IPS-11a (cell line): ENCODE data around the gene MASTL.

Source experiments
- H3K4me3 ChIP-seq: one replicate; pipeline ENCODE4 v1.5.1; 2013; ENCODE audit warnings: low read depth, low read length, control low read depth

The MASTL gene

DNA sequence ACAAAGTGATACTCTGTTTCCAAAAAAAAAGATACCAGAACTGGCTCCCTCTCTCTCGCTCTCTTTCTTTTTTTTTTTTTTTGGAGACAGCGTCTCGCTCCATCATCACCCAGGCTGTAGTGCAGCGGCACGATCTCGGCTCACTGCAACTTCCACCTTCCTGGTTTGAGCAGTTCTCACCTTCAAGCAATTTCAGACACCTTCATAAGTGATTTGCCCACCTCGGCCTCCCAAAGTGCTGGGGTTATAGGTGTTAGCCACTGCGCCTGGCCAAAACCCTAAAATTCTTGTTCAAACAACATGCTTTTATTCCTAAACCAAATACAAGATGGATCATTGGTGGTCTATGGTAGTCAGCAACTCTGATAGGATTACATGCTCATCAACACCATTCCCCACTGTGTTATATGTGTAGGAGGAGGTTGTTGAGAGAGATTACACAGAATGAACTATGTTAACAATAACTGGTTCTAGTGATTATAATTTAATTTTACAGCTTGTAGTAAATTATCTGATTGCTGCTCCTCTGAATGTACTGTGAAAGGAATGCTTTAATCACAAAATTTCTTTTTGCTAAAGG, 69.9 kb downstream of the MASTL start:
- no peak overlapping the region for H3K4me3 ChIP-seq

- no peak overlapping the region for H3K4me3 ChIP-seq
Observed at GRCh38 chr10:27225642-27226257, 70.6 kb downstream of the MASTL start.

GRCh38 chr10:27230022-27230421, 74.9 kb downstream of the MASTL start:
- H3K4me3 ChIP-seq, result no peak overlapping the region

GRCh38 chr10:27235706-27236105, 80.6 kb downstream of the MASTL start:
- H3K4me3 ChIP-seq, result no peak overlapping the region
